ENCODE data around the gene CSGALNACT2.
A peak's percentile ranks its signal among the peaks of the same experiment; 100 is the strongest.

CSGALNACT2 gene

GRCh38 chr10:43138021-43138756, at the start of gene CSGALNACT2:
Gene CSGALNACT2, plus strand, starts transcription at chr10:43138445. Its CDS starts 16,705 bp downstream, at chr10:43155150.
- no peaks in the 10 kb centered on the region for H3K27me3 ChIP-seq (replicated peaks; ENCODE audit: control insufficient read depth, insufficient read depth, low read length)
- peak; percentile 94 for DNase-seq (ENCODE audit: extremely low read depth, insufficient read length)
- TF ChIP-seq CTCF (IDR thresholded peaks at IDR 0.05; ENCODE audit: insufficient read depth, low read length, poor library complexity, severe bottlenecking) = no peak
- H3K36me3 ChIP-seq (ENCODE audit: control insufficient read depth, insufficient read depth, low read length) = no peaks in the 10 kb centered on the region
- H3K4me3 ChIP-seq (replicated peaks; ENCODE audit: low read depth, low read length) = peak within 1 kb of the TSS; percentile 91

GRCh38 chr10:43089519-43089918, 48.7 kb upstream of the CSGALNACT2 start:
- TF ChIP-seq CTCF (IDR thresholded peaks at IDR 0.05; ENCODE audit: insufficient read depth, low read length, poor library complexity, severe bottlenecking) = no peak
- no peak overlapping the region for H3K4me3 ChIP-seq (replicated peaks; ENCODE audit: low read depth, low read length)
- DNase-seq (ENCODE audit: extremely low read depth, insufficient read length) = no peak
- H3K27me3 ChIP-seq (replicated peaks; ENCODE audit: control insufficient read depth, insufficient read depth, low read length) = no peaks in the 10 kb centered on the region; the same call in none of the 2 replicates
- no peaks in the 10 kb centered on the region for H3K36me3 ChIP-seq (ENCODE audit: control insufficient read depth, insufficient read depth, low read length)

- no peak for TF ChIP-seq CTCF (IDR thresholded peaks at IDR 0.05; ENCODE audit: insufficient read depth, low read length, poor library complexity, severe bottlenecking)
- H3K4me3 ChIP-seq (replicated peaks; ENCODE audit: low read depth, low read length) = no peak overlapping the region
- H3K27me3 ChIP-seq (replicated peaks; ENCODE audit: control insufficient read depth, insufficient read depth, low read length) = no peaks in the 10 kb centered on the region; the same call in none of the 2 replicates
- DNase-seq (ENCODE audit: extremely low read depth, insufficient read length) = no peak
- H3K36me3 ChIP-seq (ENCODE audit: control insufficient read depth, insufficient read depth, low read length) = no peaks in the 10 kb centered on the region
Observed at GRCh38 chr10:43090188-43090587, 48.1 kb upstream of the CSGALNACT2 start.

- no peak for DNase-seq (ENCODE audit: extremely low read depth, insufficient read length)
- TF ChIP-seq CTCF (IDR thresholded peaks at IDR 0.05; ENCODE audit: insufficient read depth, low read length, poor library complexity, severe bottlenecking) = no peak
- no peak overlapping the region for H3K4me3 ChIP-seq (replicated peaks; ENCODE audit: low read depth, low read length)
- peaks cover 1% of the 10 kb centered on the region for H3K27me3 ChIP-seq (replicated peaks; ENCODE audit: control insufficient read depth, insufficient read depth, low read length)
- no peaks in the 10 kb centered on the region for H3K36me3 ChIP-seq (ENCODE audit: control insufficient read depth, insufficient read depth, low read length)
Observed at GRCh38 chr10:43090664-43091063, 47.6 kb upstream of the CSGALNACT2 start.

GRCh38 chr10:43091846-43092245, 46.4 kb upstream of the CSGALNACT2 start:
- TF ChIP-seq CTCF (IDR thresholded peaks at IDR 0.05; ENCODE audit: insufficient read depth, low read length, poor library complexity, severe bottlenecking) = no peak
- no peaks in the 10 kb centered on the region for H3K36me3 ChIP-seq (ENCODE audit: control insufficient read depth, insufficient read depth, low read length)
- peaks cover 2% of the 10 kb centered on the region for H3K27me3 ChIP-seq (replicated peaks; ENCODE audit: control insufficient read depth, insufficient read depth, low read length)
- no peak overlapping the region for H3K4me3 ChIP-seq (replicated peaks; ENCODE audit: low read depth, low read length)
- no peak for DNase-seq (ENCODE audit: extremely low read depth, insufficient read length)

All from GM06990 (cell line).